HG03280 (cell line): Measurements from ENCODE around the gene XRCC4.
A peak's percentile ranks its signal among the peaks of the same experiment; 100 is the strongest.
"Not testable (repeated sequence)": the region's sequence is repeated elsewhere in the genome, so short reads cannot be mapped to it uniquely, and the experiment has no call there.

ENCODE experiments used
- ATAC-seq: cut with Tn5 transposase; IDR thresholded peaks from one replicate; pipeline ENCODE4 v1.9.1; 2021; ENCODE audit warnings: mild to moderate bottlenecking, moderate library complexity; ENCODE audit not compliant: unreplicated experiment

XRCC4 gene

GRCh38 chr5:83253720-83254119 is 176.4 kb downstream of the XRCC4 start:
- ATAC-seq = no peak

- ATAC-seq = no peak
These were observed 177.9 kb downstream of the XRCC4 start for GRCh38 chr5:83255268-83255667.

- no peak for ATAC-seq
These were observed 178.9 kb downstream of the XRCC4 start for GRCh38 chr5:83256091-83256780.

- not testable (repeated sequence) for ATAC-seq
These were observed 180.3 kb downstream of the XRCC4 start for GRCh38 chr5:83257684-83258083.

- no peak for ATAC-seq
These were observed 188.0 kb downstream of the XRCC4 start for GRCh38 chr5:83265318-83265717.

GRCh38 chr5:83270311-83270710 is 193.0 kb downstream of the XRCC4 start:
- no peak for ATAC-seq

- ATAC-seq = no peak
These were observed 199.8 kb downstream of the XRCC4 start for GRCh38 chr5:83277154-83277553.

- no peak for ATAC-seq
These were observed 200.6 kb downstream of the XRCC4 start for GRCh38 chr5:83277953-83278352.

GRCh38 chr5:83281176-83281575 is 203.8 kb downstream of the XRCC4 start:
- ATAC-seq = no peak

GRCh38 chr5:83281658-83282057 is 204.3 kb downstream of the XRCC4 start:
- ATAC-seq = no peak

GRCh38 chr5:83283761-83284160 is 206.4 kb downstream of the XRCC4 start:
- ATAC-seq = no peak

GRCh38 chr5:83285661-83286398 is 208.5 kb downstream of the XRCC4 start:
- ATAC-seq = no peak

GRCh38 chr5:83294246-83294645 is 216.9 kb downstream of the XRCC4 start:
- no peak for ATAC-seq

GRCh38 chr5:83299353-83299752 is 222.0 kb downstream of the XRCC4 start:
- ATAC-seq = no peak

GRCh38 chr5:83306572-83307241 is 229.4 kb downstream of the XRCC4 start:
- peak; percentile 96 for ATAC-seq

- no peak for ATAC-seq
These were observed 235.3 kb downstream of the XRCC4 start for GRCh38 chr5:83312663-83313062.

- no peak for ATAC-seq
These were observed 236.1 kb downstream of the XRCC4 start for GRCh38 chr5:83313436-83313835.

- no peak for ATAC-seq
These were observed 244.2 kb downstream of the XRCC4 start for GRCh38 chr5:83321483-83322055.

GRCh38 chr5:83322273-83322924 is 245.1 kb downstream of the XRCC4 start:
- no peak for ATAC-seq

GRCh38 chr5:83323557-83324180 is 246.3 kb downstream of the XRCC4 start:
- no peak for ATAC-seq

GRCh38 chr5:83331842-83332241 is 254.5 kb downstream of the XRCC4 start:
- ATAC-seq = no peak
